Forelimb muscle (tissue), 1 donor: ENCODE data around the gene APOBEC3C. TPM values are rescaled to one million over a fixed set of nuclear protein-coding genes. Genes with fewer than 3 reads are reported as not detected.
"Not testable (repeated sequence)": the region's sequence is repeated elsewhere in the genome, so short reads cannot be mapped to it uniquely, and the experiment has no call there.

Experiments used
- DNase-seq: peaks from one replicate; pipeline ENCODE4 v3.0.0-alpha.2; 2013; ENCODE audit warnings: low read depth
- polyA plus RNA-seq: library from polyadenylated mRNA; unstranded; fragments of 120-200 nt; gene quantifications from one replicate; pipeline ENCODE4 v1.2.1, GENCODE V29; 2013; ENCODE audit not compliant: insufficient read length

Gene APOBEC3C
- polyA plus RNA-seq = 3.4 TPM

- peak; percentile 32 for DNase-seq
Measured at GRCh38 chr22:39013942-39014722, at the start of gene APOBEC3C. Gene APOBEC3C (plus strand): TSS chr22:39014257. CDS start chr22:39014363, 106 bp downstream.

DNA sequence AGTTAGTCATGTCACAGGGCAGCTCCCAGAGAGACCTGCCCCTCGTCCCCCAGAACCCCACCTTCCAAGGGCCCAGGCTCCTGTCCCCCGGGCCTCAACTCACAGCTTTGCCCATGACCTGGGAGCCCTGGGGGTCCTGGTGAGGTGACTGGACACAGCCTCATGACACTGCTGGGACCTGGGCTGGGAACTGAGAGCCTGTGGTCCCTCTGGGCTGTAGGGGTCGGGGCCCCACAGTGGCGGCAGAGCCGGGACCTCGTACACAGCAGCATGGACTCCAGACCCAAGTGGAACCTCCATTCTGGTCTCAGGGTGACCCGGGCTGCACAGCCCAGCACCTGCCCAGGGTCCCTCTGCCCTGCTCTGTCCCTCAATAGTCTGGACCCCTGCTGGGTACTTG lies 49.8 kb upstream of the APOBEC3C start:
- DNase-seq = no peak

GRCh38 chr22:38964989-38965388 lies 49.1 kb upstream of the APOBEC3C start:
- no peak for DNase-seq

DNA sequence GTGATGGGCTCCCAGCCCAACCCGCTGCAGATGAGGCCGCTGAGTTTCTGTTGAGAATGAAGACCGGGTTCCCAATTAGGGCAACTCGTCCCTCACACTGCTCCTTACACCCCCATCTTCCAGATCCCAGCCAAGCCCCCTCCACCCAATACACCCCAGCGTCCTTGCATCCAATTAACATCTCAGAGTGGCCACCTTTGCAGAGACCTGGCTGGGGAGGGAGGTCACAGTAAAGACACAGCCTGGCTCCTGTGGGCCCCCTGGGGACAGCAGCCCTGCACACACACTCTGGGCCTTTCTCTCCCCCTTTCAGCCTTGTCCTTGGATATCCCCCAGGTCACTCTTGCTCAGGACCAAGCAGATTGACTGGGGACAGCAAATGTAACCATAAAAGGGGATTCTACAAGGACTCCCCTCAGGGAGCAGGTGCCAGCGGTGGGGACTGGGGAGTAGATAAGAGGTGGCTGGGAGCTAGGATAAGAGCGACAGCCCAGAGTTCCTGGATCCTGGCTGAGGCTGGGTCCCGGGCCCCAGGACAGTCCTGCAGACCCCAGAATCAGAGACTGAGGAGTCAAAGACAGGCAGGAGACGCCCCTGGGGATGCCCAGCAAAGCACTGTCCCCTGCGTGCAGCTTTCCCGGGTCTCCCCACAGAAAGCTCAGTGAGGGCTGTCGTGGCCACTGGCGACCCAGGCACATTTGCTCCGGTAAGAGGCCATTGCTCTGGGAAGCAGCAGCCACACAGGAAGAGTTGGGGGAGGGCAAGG lies 48.3 kb upstream of the APOBEC3C start:
- no peak for DNase-seq

DNA sequence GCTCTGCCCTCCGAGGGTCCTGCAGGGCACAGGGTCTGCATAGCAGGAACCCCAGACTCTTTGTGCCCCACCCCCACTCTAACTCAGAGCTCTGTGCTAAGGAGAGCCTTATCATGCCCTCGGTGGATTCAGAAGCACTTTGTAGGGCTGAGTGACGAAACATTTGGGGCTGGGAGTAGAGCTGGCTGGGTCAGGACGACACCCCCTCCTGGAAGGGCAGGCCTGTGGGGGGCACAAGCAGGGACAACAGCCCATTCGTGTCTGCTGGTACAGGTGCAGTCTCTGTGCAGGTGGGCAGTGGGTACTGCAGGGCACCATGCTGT lies 47.7 kb upstream of the APOBEC3C start:
- no peak for DNase-seq

- no peak for DNase-seq
Measured at GRCh38 chr22:38966942-38967341, 47.1 kb upstream of the APOBEC3C start.

DNA sequence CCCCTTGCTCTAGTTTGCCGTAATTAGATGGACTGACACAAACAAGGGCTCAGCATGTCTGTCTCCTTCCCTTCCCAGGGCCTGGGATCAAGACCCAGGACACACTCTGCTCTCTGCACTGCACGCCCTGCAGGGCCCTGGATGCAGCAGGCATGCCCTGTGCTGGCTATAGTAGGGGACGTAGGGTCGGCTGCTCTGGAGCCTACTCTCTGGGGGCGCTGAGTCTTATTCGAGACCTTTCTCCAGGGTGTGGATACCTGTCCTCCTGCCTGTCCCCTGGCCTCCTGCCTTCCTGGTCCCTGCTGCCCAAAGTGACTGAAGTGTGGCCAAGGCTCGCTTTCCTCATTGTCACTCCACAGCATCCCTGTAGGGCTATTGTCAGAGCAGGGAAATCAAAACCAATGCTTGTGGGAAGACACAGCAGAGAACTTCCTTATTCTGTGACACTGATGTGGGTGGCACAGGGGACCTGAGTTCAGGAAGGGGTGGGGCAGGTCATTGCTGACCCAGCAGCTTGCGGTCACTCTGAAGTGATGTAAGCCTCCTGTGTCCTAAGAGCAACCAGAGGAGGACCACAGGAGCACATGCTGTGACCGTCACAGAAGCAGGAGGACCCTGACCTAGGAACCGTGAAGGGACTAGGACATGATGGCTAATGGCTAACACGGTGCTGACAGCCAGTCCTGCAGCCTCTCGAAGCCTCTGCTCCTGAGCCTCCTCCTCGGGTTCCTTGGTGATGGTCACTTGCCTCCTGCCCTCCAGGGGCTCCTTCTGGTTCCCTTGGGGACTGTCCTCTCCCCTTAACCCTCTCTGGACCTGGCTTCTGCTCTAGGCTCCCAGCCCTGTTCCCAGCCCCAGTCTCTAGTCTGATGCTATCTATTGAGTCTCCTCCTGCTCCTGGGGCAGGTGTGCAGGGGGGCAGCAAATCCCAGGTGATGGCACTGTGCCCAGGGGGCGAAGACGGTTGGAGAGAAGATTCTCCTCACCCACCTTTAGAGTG lies 46.3 kb upstream of the APOBEC3C start:
- DNase-seq = no peak

- no peak for DNase-seq
Measured at GRCh38 chr22:38968801-38969200, 45.3 kb upstream of the APOBEC3C start.

GRCh38 chr22:38970551-38970950 lies 43.5 kb upstream of the APOBEC3C start:
- DNase-seq = no peak

- DNase-seq = no peak
Measured at GRCh38 chr22:38971202-38971601, 42.9 kb upstream of the APOBEC3C start.

GRCh38 chr22:38971791-38972190 lies 42.3 kb upstream of the APOBEC3C start:
- DNase-seq = no peak

- no peak for DNase-seq
Measured at GRCh38 chr22:38972558-38972957, 41.5 kb upstream of the APOBEC3C start.

DNA sequence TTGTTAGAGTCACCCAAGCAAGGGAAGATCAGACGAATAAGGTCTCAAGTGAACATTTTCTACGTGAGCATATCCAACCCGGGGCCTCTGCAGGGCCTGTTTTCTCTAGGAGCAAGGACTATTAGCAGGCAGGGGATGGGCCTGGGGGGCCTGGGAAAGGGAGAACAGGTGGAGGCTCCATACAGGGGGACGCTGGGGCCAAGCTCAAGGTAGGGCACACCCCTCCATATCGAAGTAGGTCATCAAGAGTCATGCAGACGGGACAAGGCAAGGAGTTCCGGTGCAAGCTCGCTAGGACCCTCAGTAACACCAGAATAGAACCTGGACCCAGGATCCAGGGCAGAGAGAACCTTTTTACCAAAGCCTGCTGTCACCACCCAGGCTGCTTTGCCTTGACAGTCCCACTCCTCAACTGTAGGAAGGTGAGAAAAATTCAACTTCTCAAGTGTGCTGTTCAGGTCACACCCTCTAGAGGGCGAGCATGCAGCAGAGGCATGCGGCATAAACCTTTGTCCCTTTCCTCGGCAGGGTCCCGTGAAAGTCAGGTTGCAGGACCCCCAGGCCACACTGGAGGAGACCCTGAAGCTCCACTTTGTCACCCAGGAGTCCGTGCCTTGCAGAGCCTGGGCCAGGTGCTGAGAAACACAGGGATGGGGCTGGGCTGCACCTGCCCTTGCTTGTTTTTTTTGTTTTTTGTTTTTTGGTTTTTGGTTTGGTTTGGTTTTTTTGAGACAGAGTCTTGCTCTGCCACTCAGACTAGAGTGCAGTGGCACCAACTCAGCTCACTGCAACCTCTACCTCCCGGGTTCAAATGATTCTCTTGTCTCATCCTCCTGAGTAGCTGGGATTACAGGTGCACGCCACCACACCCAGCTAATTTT lies 40.5 kb upstream of the APOBEC3C start:
- no peak for DNase-seq

DNA sequence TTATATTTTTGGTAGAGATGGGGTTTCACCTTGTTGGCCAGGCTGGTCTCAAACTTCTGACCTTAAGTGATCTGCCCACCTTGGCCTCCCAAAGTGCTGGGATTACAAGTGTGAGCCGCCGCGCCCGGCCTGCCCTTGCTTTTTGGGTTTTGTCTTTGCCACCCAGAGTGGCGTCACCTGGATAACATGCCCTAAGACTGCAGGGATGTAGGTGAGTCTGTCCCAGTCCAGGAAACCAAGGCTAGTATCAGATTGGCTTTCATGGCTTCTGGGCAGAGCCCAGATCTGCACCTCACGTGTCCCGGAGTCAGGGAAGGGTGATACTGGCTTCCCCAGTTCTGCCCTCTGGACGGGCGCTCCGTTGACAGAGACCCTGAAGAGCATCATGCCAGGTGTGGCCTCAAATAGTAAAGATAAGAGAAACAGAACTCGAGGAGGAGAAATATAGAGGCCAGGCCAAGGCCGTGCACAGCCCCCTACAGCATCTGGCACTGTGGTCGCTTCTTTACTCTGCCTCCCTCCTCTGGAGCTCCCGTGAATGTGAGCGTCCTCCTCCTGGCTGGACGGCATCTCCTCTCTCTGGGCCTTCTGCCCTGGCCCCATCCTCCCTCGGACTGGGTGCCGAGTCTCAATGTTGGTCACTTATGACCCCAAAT lies 39.8 kb upstream of the APOBEC3C start:
- DNase-seq = no peak

DNA sequence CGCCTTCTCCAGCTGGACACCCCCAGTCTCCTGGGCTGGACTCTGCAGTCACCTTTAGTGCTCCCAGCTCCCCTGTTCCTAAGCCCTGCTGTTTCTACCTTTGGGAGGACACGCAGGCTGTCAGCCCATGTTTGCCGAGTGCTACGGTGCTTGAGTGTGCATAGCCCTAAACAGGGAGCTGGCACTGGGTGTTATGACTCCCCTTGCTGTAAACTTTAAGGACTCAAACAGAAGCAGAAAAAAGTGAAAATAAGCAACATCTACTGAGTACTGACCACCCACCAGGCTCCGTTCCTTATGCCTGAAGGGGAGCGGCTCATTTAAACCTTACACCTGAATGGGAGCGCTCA lies 39.3 kb upstream of the APOBEC3C start:
- DNase-seq = no peak

- DNase-seq = not testable (repeated sequence)
Measured at GRCh38 chr22:38977289-38977688, 36.8 kb upstream of the APOBEC3C start.

DNA sequence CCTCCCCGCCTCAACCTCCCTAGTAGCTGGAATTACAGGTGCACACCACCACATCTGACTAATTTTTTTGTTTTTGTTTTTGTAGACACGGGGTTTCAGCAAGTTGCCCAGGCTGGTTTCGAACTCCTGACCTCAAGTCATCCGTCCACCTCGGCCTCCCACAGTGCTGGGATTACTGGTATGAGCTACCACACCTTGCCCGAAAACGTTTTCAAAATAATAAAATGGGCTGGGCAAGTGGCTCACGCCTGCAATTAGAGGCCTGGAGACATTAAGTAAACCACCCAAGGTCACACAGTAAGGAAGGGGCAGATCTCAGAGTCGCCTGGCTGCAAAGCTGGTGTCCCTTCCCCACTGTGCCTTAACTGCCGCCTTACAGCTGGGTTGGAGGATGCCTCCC lies 33.5 kb upstream of the APOBEC3C start:
- not testable (repeated sequence) for DNase-seq

- no peak for DNase-seq
Measured at GRCh38 chr22:38981005-38981991, 32.8 kb upstream of the APOBEC3C start.
